T-helper 2 cell treated with Interferon-gamma antibody and Interleukin-4, amounts not matched to agents 100 ng/mL and 5 ng/mL, for 36 hours (primary cell): ENCODE data around the gene FLVCR2. TPM values are rescaled to one million over a fixed set of nuclear protein-coding genes. Genes with fewer than 3 reads are reported as not detected.
"Not testable (repeated sequence)": the region's sequence is repeated elsewhere in the genome, so short reads cannot be mapped to it uniquely, and the experiment has no call there.

Experiments used
- intact Hi-C: fragments of 100-400 bp; cut with micrococcal nuclease; formaldehyde crosslinking; loops from one replicate; pipeline ENCODE4 v1.15.1; 2023
- total RNA-seq: library from RNA; stranded (reverse); gene quantifications from 2 replicates; pipeline ENCODE4 v1.2.3, GENCODE V29; 2022

Gene FLVCR2
- total RNA-seq, 1 donor from 2014 or later: 1.1 TPM

DNA sequence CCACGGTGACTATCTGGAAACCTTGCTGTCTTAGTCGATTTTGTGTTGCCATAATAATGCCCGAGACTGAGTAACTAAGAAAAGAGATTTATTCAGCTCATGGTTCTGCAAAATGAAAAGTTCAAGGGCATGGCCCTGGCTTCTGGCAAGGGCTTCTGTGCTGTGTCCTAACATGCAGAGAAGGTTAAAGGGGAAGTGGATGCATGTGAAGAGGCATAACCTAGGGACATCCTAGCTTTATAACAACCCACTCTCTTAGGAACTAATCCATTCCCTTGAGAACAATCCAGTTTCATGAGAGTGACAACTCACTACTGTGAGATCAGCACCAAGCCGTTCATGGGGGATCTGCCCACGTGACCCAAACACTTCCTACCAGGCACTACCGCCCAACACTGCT lies 11.5 kb downstream of the FLVCR2 start:
- intact Hi-C loops: no loop called here

DNA sequence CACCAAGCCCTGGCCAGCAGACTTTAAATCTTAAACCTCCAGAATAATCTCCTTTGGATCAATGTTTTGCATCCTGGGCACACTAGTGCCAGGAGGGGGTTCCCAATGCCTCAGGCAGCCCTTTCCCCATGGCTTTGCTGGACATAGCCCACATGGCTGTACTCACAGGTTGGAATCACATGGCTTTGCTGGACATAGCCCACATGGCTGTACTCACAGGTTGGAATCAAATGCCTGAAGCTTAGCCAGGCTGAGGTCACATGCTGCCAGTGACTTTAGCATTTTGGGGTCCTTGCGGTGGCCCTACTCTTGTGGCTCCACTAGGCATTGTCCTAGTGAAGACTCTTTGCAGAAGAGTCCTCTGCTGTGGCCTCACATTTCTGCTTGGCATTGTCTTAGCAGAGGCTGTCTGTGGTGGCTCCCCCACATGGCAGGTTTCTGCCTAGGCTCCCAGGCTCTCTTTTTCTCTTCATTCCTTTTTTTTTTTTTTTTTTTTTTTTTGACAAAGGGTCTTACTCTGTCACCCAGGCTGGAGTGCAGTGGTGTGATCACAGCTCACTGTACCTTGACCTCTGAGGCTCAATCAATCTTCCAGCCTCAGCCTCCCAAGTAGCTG lies 13.0 kb downstream of the FLVCR2 start:
- intact Hi-C loops: no loop called here

DNA sequence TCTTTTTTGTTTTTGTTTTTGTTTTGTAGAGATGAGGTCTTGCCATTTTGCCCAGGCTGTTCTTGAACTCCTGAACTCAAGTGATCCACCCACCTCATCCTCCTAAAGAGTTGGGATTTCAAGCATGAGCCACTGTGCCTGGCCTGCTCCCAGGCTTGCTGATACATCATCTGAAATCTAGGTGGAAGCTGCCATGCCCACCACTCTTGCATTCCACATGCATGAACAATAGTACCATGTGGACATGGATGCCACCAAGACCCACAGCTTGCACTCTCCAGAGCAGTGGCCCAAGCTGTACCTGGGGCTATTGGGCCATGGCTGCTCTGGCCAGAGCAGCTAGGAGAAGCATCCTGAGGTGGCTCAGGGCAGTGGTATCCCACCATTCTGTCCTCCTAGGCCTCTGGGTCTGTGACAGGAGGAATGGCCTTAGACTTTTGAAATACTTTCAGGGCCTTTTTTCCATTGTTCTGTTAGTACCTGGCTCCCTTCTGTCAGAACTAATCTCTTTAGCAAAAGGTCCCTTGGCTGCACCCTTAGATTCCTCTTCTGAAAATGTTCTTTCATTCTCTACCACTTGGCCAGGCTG lies 13.7 kb downstream of the FLVCR2 start:
- intact Hi-C loops: no loop called here

DNA sequence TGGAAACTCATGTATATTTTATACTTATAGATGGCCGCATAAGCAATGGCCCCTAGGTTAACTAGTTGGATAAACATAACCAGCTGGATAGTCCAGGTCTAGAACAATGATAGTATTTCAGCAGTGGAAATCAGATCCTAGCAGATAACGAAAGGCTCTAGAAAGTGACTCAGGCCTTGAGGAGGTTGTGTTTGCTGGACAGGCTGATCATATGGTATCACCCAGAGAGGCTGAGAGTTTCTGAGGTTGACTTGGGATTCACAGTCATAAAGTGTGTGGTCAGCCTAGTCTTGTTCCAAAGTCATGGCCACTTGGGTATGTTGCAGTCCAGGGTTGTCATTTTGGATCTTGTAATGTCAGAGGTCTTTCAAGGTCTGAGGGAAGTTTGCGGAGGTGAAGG lies 16.8 kb downstream of the FLVCR2 start:
- intact Hi-C loops: no loop called here

DNA sequence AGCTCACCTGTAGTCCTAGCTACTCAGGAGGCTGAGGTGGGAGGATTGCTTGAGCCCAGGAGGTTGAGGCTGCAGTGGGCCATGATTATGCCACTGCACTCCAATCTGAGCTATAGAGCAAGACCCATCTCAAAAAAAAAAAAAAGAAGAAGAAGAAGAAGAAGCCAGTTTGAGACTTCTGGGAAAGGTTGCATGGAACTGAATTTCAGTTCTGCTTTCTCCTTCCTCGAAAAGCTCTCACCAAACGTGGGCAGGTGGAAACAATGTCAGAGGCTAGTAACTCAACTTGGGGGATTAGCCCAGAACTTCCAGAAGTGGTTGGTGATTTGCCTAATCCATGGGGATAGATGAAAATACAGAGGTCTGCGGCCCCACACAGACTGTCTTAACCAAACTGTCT lies 18.7 kb downstream of the FLVCR2 start:
- intact Hi-C loops: no loop called here

DNA sequence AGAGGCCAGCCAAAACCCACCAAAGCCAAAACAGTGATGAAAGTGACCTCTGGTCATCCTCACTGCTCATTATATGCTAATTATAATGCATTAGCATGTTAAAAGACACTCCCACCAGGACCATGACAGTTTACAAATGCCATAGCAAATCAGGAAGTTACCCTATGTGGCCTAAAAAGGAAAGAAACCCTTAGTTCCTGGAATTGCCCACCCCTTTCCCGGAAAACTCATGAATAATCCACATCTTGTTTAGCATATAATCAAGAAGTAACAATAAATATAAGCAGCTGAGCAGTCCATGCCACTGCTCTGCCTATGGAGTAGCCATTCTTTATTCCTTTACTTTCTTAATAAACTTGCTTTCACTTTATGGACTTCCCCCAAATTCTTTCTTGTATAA lies 21.7 kb downstream of the FLVCR2 start:
- intact Hi-C loops: not testable (repeated sequence)

DNA sequence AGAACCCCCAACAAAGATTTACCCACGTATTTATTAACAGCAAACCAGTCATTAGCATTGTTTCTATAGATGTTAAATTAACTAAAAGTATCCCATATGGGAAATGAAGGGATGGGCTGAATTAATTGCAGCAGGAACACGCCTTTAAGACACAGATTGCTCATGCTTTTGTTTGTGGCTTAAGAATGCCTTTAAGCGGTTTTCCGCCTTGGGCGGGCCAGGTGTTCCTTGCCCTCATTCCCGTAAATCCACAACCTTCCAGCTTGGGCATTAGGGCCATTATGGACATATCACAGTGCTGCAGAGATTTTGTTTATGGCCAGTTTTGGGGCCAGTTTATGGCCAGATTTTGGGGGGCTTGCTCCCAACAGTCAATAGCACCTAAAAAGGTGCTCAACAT lies 22.6 kb downstream of the FLVCR2 start:
- intact Hi-C loops: not testable (repeated sequence)

DNA sequence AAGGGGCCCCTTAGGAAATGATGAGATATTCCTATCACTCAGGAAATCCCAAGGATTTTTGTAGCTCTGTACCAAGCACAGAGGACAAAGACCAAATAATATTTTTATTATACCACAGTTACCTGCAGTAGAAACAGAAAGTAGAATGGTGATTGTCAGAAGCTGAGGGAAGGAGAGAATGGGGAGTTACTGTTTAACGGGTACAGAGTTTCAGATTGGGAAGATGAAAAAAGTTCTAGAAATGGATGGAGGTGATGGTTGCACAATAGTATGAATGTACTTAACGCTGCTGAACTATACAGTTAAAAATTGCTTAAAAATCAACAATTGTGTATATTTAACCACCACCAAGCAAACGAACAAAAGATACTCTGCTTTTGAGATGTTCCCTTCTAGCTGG lies 24.1 kb downstream of the FLVCR2 start:
- intact Hi-C loops: no loop called here

DNA sequence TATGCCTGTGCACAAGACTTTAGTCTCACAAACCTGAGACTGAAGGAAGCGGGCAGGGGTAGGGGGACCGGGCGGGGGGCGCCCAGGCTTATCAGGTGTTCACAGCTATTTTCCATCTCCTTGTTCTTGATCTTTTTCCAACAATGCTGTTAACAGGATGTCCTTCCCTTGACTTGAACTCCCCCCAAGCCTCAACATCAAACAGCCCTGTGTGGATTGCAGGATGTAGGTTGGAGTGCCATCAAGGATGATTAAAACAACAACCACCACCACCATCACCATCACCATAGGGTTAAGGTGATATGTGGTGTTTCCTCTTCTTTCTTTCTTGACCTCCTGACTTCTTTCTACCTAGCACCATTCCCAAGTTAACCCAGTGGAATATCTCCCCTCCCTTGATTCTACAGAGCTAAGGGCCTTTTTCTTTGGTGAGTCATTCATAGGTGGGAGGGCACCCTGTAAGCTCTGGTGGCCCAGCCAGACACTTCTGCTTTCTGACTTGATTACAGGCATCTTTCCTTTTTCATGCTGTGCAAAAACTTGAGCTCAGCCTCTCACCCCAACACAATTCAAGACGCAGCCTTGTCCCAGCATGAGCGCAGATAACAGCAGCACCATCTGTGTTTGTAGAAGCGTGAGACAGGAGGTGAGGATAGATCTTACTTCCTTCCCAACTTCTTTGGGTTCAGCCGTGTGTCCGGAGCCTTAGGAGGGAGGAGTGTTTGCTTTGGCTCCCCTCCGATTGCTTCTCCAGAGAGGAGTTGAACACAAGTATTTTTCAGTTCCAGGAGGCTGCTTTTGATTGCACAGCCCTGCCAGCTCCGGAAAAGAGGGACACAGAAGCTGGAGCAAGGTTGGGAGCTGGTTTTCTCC lies 26.8 kb downstream of the FLVCR2 start:
- intact Hi-C loops: no loop called here

DNA sequence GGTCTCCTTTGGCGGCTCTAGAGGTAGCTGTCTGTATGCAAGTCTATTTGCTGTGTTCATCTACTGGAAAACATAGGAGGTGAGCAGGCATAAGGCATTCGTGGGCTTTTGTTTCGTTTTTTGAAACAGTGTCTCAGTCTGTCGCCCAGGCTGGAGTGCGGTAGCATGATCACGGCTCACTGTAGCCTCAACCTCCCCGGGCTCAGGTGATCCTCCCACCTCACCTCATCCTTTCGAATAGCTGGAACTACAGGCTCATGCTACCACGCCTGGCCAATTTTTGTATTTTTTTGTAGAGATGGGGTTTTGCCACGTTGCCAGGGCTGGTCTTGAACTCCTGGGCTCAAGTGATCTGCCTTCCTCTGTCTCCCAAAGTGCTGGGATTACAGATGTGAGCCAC lies 27.5 kb downstream of the FLVCR2 start:
- intact Hi-C loops: no loop called here

DNA sequence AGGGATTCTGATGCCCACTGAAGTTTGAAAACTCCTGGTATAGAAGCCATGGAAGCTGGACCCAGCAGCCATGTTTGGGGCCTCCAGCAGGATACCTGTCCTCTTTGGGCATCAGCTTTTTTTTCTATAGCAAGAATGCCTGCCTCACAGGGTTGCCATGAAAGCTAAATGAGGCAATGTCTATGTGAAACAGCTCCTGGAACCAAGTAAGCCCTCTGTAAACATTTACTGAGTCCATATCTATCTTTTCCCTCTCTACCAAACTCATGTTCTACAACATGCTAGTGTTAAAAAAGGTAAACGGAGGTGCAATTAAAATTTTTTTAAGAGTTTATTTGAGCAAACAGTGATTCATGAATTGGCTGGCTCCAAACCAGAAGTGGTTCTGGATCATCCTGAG lies 28.6 kb downstream of the FLVCR2 start:
- intact Hi-C loops: no loop called here

DNA sequence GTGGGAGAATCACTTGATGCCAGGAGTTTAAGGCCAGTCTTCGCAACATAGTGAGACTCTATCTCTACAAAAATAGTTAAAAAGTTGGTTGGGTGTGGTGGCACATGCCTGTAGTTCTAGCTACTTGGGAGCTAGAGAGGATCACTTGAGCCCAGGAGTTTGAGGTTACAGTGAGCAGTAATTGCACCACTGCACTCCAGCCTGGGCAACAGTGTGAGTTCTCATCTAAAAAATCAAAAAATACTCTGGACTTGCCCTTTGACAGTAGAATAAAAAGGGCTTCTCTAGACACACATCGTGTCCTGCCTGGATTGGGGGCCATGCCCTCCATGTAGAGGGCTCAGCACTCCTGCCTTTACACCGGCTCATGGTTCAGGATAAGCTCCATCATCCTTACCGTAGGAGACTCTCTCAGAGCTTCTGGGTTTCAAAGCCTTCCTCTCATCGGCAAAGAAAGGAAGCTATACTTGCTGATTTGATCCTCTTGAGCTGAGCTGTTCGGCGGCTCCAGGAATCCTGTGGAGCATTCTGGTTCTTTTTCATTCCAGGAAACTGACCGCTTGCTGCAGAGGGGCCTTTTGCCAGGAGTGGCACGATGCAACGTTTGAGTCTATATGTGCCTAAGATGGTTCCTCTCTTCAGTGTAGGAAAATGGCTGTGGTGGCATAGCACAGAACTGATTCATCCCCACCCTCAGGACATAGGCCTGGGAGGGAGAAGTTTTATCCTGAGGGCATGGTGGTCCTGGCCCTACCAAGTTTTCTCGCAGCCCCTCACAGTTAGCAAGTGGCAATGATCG lies 29.6 kb downstream of the FLVCR2 start:
- intact Hi-C loops: no loop called here

DNA sequence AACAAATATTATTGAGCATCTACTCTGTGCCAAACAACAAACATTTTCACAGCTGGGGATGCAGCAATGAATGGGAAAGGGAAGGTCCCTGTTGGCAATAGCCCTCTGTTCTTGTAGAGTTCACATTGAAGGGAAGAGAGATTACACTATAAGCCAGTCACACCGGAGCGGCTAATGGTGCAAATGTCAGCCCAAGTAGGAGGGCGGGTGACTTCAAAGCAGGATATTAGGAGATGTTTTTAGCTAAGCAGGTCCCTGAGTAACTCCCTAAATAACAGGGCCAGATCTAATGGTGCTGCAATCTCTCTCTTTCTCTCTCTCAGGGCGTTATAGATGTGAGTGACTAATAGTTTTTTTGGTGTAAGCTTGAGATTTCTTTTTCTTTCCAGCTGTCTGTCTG lies 30.7 kb downstream of the FLVCR2 start:
- intact Hi-C loops: no loop called here

DNA sequence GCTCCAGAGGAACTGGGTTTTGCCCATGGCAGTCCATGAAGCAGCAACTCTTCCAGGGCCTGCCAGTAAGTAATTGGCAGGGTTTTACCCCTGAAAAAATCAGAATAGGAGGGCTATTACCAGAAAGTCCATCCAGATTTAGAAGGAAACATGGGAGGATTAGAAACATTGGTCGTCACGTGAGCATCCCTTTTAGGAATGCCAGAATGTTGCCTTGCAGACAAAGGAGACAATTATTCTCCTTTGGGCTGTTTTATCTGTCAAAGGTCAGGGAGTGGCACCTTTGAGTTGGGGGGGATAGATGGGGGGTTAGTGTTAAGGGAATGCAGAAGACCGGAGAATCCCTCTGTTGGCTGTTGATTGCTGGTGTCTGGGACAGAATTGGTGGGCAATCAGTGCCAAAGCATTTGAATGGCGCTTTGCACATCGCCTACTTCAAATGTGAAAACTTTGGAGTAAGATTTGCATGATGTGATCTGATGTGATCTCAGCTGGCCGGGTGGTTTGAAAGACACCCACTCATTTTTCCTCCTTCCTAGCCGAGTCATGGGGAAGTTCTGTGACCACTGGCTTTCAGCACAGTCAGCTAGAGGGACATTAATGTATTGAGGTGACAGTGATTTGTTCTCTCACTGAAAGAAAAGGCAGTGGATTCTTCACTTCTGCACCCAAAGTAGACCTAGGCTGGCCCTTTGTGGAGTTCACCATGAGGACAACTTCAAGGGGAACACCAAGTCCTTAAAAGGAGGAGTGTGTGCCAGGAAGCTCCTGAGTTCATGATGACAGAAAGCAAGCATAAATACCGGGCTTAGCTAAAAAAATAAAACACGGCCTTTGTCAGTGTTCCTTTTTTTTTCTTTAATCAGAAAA lies 31.4 kb downstream of the FLVCR2 start:
- intact Hi-C loops: no loop called here

DNA sequence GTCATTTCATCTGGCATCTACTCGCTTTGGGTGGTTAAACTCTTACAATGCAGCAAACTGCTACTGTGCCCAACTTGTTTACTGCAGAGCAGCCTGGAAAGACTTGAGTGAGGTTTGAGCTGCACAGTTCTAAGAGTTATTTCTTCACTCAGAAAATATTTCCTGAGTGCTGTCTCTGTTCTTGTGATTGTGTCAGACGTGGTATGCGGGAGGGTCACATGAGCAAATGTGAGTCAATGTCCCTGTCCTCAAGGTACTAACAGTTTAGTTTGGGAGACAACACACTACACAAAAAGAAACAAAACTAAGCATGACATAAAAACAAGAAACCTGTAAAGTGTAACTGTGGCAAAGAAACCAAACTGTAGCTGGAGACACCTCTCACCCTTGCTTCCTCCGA lies 32.4 kb downstream of the FLVCR2 start:
- intact Hi-C loops: no loop called here

DNA sequence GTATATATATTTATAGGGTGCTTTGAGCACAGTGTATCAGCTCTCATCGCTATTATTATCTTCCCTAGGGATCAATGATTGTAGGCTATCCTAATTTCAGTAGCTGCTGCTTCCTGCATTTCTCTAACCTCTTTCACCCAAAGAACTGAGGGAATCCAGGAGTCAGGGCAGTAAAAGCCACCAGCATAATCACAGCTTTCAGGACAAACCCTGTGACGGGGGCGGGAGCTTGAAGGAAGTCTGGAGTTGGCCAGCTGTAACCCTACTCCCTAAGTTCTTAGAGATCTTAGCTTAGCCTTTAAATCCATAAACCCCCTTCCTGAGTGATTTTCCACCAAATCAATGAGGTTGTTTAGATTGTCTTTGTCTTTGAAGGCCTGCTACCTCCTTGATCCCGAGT lies 33.7 kb downstream of the FLVCR2 start:
- intact Hi-C loops: no loop called here

DNA sequence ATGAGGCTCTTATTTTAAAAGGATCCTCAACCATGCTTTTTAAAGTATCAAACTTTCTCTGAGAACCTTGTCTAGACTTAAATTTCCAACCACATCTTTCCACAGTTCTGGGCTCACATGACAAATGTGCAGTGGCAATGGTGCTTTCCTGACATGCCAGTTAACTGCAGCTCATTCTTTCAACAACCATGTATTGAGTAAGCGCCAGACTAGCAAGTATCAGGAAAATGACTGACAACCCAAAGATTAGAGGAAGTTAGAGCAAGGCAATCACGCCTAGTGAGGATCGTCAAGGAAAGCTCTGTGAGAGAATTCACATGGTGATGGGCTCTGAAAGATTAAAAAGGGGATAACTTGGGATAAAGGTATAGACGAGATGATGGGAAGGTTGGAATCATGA lies 35.8 kb downstream of the FLVCR2 start:
- intact Hi-C loops: no loop called here

DNA sequence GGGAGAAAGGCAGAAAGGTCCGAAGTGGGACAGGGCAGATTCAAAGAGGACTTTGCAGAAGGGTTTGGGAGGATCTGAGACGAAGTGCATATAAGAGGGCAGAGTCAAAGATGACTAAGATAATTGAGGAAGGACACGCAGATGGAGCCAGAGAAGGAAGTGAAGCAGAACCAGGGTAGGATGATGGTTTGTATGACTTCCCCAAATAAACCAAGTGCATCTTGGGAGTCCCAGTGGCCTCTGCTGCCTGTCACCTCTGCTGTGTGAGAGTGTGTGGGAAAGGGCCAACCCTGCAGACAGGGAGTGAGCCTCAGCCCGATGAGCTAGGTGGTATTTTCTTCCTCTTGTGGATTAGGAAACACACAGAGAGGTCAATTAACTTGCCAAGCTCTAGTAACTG lies 36.8 kb downstream of the FLVCR2 start:
- intact Hi-C loops: no loop called here

DNA sequence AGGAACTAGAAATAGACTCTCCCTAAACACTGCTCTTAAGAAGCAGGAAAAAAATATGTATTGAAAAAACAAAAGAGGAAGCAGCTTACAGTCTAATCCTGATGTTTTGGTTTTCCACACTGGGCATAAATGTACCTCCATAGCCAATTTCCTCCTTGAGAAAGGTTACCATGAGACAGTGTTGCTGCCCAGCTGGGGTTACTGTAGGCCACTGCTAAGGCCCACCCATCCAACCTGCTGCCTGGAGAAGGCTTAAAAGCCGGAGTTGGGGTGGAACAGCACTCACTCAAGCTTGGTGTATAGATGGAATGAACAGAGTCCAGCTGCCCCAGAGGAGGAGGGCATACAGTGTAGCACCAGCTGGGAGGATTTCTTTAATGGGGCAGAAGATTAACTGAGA lies 41.1 kb downstream of the FLVCR2 start:
- intact Hi-C loops: no loop called here

DNA sequence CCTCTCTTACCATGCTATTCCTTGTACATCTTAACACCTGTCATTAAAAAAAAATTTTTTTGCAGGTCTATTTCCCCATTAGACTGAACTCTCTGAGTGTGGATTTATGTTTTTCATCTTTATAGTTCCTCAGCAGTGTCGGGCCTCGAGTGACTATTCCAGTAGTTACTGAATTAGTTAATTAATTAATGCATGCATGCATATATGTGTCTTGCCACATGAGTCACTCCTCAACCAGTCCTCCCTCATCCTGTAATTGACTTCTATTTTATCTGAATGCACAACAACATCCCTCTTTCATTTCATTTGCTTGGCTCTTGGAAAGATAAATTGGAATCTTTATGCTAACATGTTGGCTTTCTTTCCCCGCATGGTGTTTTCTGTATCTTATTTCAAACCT lies 46.6 kb downstream of the FLVCR2 start:
- intact Hi-C loops: no loop called here

DNA sequence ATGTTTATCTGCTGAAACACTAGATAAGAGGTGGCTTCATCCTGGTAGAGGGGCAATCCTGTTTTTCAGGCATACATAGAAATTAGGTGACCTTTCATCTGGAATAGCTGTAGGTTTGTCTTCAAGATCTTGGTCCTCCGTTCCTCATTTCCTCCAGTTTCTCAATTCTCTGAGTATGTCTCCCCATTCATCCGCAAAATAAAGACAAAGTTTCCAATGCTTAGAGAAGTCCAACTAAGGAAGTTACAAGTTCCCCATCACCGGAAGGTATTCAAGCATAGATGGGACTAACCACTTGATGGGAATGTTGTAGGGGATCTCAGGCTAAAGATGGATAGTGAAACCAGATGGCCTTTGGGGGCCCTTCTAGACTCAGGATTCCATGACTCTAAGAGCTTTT lies 48.0 kb downstream of the FLVCR2 start:
- intact Hi-C loops: no loop called here
